Astrocyte of the spinal cord (primary cell): ENCODE measurements around the gene TMEM258.

Experiments used
- DNase-seq: peaks from one replicate; pipeline ENCODE4 v3.0.0; 2011; ENCODE audit warnings: low read depth, low spot score
- H3K4me3 ChIP-seq: 2 replicates; pipeline ENCODE4 v1.5.1; 2011; ENCODE audit warnings: low read depth, mild to moderate bottlenecking, low read length, moderate library complexity
- in situ Hi-C: cut with HindIII; loops from 2 replicates; pipeline ENCODE4 v1.10.0; 2017; ENCODE audit warnings: low sequenced_read_pairs
- TF ChIP-seq, protein P1 (sequence below): IDR thresholded peaks from 2 replicates; pipeline ENCODE4 v1.5.1; 2012; ENCODE audit warnings: low read depth, mild to moderate bottlenecking, low read length, inconsistent platforms

Gene TMEM258

DNA sequence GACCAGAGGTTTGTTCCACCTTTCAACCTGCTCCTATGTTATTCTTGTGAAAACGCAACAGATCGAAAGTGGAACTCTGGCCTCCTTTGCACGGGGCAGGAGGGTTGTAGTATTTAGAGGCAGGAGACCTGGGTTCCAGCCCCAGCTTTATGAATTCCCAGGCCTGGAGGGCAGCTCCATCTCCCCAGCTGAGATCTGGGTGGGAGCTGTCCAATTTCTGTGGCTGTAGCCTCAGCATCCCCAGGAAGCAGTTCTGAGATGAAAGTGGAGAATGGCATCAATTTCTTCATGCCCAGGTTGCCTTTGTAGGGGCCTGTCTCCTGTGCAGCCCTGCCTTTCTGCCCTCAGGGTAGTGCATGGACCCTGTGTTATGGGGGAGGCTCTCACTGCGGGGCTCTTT is 39.8 kb upstream of the TMEM258 start:
- no peak overlapping the region for H3K4me3 ChIP-seq
- in situ Hi-C loops: no loop called here
- TF ChIP-seq, protein P1, sequence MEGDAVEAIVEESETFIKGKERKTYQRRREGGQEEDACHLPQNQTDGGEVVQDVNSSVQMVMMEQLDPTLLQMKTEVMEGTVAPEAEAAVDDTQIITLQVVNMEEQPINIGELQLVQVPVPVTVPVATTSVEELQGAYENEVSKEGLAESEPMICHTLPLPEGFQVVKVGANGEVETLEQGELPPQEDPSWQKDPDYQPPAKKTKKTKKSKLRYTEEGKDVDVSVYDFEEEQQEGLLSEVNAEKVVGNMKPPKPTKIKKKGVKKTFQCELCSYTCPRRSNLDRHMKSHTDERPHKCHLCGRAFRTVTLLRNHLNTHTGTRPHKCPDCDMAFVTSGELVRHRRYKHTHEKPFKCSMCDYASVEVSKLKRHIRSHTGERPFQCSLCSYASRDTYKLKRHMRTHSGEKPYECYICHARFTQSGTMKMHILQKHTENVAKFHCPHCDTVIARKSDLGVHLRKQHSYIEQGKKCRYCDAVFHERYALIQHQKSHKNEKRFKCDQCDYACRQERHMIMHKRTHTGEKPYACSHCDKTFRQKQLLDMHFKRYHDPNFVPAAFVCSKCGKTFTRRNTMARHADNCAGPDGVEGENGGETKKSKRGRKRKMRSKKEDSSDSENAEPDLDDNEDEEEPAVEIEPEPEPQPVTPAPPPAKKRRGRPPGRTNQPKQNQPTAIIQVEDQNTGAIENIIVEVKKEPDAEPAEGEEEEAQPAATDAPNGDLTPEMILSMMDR: no peak
- no peak for DNase-seq

DNA sequence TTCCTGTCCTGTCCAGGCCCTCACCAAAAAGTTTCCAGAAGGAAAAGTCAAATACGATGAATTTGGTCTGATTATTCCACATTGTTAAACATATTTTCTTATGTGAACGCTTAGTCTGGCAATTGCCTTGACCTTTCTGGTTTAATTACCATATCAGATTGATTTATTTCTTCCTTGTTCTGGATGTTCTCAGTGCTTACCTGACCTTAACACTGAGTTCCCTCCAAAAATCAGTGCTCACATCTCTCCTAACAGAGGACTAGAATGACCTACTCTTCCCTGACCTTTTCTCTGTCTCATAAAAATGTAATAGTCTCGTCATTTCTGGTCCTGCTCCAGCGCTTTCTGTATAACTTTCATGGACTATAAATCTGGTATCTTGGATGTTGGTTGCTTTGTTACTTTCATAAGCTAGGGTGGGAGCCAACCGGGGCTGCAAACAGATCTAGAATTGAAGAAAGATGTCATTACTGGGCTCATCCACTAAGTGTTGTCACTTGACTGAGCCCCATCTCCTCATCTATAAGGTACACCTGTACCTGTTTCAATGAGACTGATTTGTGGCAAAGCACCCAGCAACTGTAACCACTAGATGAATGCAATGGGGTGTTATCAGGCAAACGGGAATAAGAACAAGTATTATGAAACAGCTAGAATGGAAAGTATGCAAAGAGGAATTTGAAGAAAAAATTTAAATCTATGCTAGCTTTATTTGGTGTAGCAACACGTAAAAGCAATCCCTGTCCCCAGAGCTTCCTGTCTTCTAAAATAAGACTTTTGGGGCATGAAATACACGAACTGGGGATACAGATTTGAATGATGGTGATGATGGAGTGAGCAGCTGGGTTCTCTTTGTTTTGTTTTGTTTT is 38.1 kb upstream of the TMEM258 start:
- H3K4me3 ChIP-seq: peak overlapping the region; percentile 83
- in situ Hi-C loops: no loop called here
- DNase-seq: no peak
- TF ChIP-seq, protein P1: no peak

DNA sequence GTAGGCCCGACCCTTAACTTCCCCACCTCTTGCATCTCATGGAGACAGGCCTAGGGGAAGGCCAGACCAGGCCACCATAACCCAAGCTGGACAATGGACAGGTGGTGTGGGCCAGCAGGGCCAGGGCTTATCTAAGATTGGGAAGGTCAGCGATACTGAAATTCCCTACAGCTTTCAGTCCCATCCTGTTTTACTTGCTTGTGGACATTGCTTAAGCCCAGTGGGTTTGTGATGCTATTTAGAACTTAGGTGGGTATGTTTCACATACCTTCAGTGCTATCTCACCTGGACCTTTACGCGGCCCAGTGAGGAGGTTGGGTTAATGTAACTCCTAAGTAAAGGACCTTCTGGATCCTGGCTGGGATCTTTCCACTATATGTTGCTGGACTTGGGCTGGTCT is 37.4 kb upstream of the TMEM258 start:
- no peak for DNase-seq
- in situ Hi-C loops: no loop called here
- H3K4me3 ChIP-seq: peak overlapping the region; percentile 83

DNA sequence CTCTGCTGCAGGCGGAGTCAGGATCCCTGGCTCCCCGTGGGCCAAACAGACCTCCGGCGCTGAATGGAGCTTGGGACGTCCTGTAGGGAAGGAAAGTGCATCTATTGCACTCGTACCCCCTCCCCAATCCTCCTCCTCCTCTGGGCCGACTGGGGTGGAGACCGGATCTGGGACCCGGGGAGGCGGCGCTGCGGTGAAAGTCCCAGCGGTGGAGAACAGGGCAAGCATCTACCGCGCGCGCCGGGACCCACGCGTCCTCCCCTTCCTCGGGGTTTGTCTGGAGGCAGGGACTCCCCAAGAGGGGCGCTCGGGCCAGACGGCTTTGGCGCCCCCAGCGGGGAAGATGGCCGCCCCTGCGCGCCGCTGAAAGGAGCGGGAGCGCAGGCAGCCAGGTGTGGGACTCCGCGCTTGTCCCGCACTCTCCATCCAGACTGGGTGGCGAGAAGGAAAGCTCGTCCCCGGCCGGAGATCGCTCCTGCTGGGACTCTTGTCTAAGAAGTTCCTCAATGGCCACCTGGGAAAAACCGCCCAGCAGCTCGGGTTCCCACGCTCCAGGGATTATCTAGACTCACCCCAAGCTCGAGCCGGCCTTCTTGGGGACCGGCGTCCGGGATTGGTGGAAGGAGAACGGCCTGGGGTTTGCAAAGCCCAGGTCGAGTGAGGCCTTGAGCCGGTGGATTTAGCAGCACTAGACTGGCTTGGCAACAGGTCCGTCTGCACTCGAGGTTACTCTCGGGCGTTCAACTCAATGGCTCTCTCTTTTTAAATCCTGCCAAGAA is 36.4 kb upstream of the TMEM258 start:
- peak overlapping the region; percentile 83 for H3K4me3 ChIP-seq
- TF ChIP-seq, protein P1: peak; percentile 68
- DNase-seq: peak; percentile 27
- in situ Hi-C loops: no loop called here

More for the DNA sequence above, 37.4 kb upstream of the TMEM258 start:
- TF ChIP-seq, protein P1: no peak

DNA sequence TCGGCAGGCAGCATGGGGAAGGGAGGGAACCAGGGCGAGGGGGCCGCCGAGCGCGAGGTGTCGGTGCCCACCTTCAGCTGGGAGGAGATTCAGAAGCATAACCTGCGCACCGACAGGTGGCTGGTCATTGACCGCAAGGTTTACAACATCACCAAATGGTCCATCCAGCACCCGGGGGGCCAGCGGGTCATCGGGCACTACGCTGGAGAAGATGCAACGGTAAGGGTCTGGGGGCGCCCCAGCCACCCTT is 35.9 kb upstream of the TMEM258 start:
- in situ Hi-C loops: no loop called here
- TF ChIP-seq, protein P1: no peak
- peak overlapping the region; percentile 83 for H3K4me3 ChIP-seq
- no peak for DNase-seq

DNA sequence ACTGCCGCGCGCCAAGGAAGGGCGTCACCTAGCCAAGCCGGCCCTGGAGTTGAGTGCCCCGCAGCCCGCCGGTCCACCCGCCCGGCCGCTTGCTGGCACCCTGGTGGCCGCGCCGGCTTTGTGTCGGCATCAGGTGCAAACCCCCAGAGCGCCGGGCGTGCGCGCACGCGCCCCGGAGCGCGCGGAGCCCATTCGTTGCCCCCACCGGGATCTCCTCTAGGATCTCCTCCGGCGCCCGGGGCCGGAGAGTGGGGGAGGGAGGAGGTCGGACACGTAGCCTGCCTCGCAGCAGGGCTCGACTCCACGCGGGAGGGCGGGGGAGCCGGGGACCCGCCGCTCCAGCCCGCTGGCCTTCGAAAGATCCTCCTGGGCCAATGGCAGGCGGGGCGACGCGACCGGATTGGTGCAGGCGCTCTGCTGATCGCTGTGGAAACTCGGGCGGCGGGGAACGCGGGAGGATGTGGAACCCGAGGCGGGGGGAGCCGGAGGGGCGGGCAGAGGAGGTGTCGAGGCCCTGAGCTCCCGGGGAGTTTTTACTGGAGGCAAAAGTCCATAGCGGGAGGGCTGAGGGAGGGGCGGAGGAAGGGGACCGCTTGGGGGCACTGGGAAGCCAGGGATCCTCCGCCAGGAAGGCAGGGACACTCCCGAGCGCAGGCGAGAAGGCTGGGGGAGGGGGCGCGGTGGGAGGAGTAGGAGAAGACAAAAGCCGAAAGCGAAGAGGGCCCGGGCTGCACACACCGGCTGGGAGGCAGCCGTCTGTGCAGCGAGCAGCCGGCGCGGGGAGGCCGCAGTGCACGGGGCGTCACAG is 35.4 kb upstream of the TMEM258 start, which contains the start of gene FADS2:
Gene FADS2 (plus strand): TSS at position 730 of the 808 bp plus-strand sequence. CDS start 91 bp downstream, outside the sequence.
- in situ Hi-C loops: no loop called here
- DNase-seq: peak; percentile 98
- TF ChIP-seq, protein P1: no peak
- H3K4me3 ChIP-seq: peak within 1 kb of the TSS; percentile 83
